ENCODE data around the gene TBX1. TPM values are rescaled to one million over a fixed set of nuclear protein-coding genes. Genes with fewer than 3 reads are reported as not detected.
A peak's percentile ranks its signal among the peaks of the same experiment; 100 is the strongest.

Gene TBX1
- total RNA-seq, 1 experiment from 2014 or later, result 3.9 TPM

- H3K9me2 ChIP-seq (ENCODE audit: insufficient read depth), result no peaks in the 10 kb centered on the region
- H3K4me3 ChIP-seq (replicated peaks in 1 of 2; ENCODE audit: low read depth in 1 of 2, low read length in 2 of 2), result no peak overlapping the region
- intact Hi-C loops (cut with micrococcal nuclease), result loop anchor here (5.0 to 10.0 kb wide), 2 partner anchors 34 to 422 kb away; partner anchors contain the start of gene CLTCL1
- CTCF ChIA-PET, result interaction anchor here (1.0 to 1.6 kb wide), 2 partner anchors 14 to 36 kb away, joined by 4 to 5 read pairs; no protein-coding TSS in a partner anchor
- no peak for DNase-seq (ENCODE audit: low read depth, low spot score)
- no peak overlapping the region for H3K27ac ChIP-seq (ENCODE audit: low read depth, low read length)
- no peak for ATAC-seq
- H3K9ac ChIP-seq (ENCODE audit: low read length), result no peak overlapping the region
- peaks cover 5 to 28% of the 10 kb centered on the region in 2 experiments; a peak in 3 of 4 replicates for H3K4me1 ChIP-seq (ENCODE audit: control insufficient read depth in 1 of 2, insufficient read depth in 2 of 2, low read length in 2 of 2)
- no peak for TF ChIP-seq EGR1 (IDR thresholded peaks at IDR 0.05; ENCODE audit: low read depth)
- TF ChIP-seq MAX (IDR thresholded peaks at IDR 0.05), result no peak
- TF ChIP-seq CBX3 (IDR thresholded peaks at IDR 0.05; ENCODE audit: low read depth), result no peak
- no peak for TF ChIP-seq SP1 (IDR thresholded peaks at IDR 0.05; ENCODE audit: low read depth)
- TF ChIP-seq CTCF (IDR thresholded peaks at IDR 0.05 in 2 of 3, conservative IDR thresholded peaks at IDR 0.05 in 1 of 3; ENCODE audit: borderline replicate concordance in 1 of 3, insufficient read depth in 1 of 3, low read depth in 2 of 3, low read length in 2 of 3), result no peak
- no peak for TF ChIP-seq CEBPB (IDR thresholded peaks at IDR 0.05; ENCODE audit: low read depth)
- no peaks in the 10 kb centered on the region for H3K27me3 ChIP-seq (ENCODE audit: insufficient read depth, low read length)
- no TSS peak for BruUV-seq (replicated peaks)
- no peak overlapping the region for H2AFZ ChIP-seq (ENCODE audit: low read depth, low read length, poor library complexity, severe bottlenecking)
- no peaks in the 10 kb centered on the region for H4K20me1 ChIP-seq (ENCODE audit: insufficient read depth)
- RAD21 ChIA-PET (ENCODE audit: low non-redundant PET in 1 of 2, low total read pairs in 2 of 2, uncharacterized antibody in 2 of 2, unreplicated experiment in 2 of 2), result no interaction called here
- no peaks in the 10 kb centered on the region for H3K79me2 ChIP-seq (ENCODE audit: insufficient read depth, low read length)
- POLR2A ChIA-PET, result no interaction called here
- no peaks in the 10 kb centered on the region for H3K9me3 ChIP-seq (ENCODE audit: control insufficient read depth in 1 of 2, insufficient read depth in 1 of 2, low read depth in 1 of 2, low read length in 2 of 2)
- no peaks in the 10 kb centered on the region for H3K36me3 ChIP-seq (ENCODE audit: control insufficient read depth in 1 of 2, insufficient read depth in 2 of 2, low read length in 2 of 2)
- H3K4me2 ChIP-seq (ENCODE audit: low read length), result no peak overlapping the region
Measured at GRCh38 chr22:19716829-19717105, 43.8 kb upstream of the TBX1 start.

GRCh38 chr22:19717181-19717580 lies 43.4 kb upstream of the TBX1 start:
- intact Hi-C loops (cut with micrococcal nuclease), result loop anchor here (5.0 to 10.0 kb wide), 2 partner anchors 35 to 422 kb away; partner anchors contain the start of gene CLTCL1
- no peak for TF ChIP-seq EZH2 (IDR thresholded peaks at IDR 0.05)

More at GRCh38 chr22:19717181-19717580, 43.4 kb upstream of the TBX1 start:
- no peak for ATAC-seq
- RAD21 ChIA-PET (ENCODE audit: low non-redundant PET in 1 of 2, low total read pairs in 2 of 2, uncharacterized antibody in 2 of 2, unreplicated experiment in 2 of 2), result no interaction called here
- Histone ChIP-seq H3K27me3 (ENCODE audit: insufficient read depth, low read length) (no peaks in the 10 kb centered on the region), H3K9ac (ENCODE audit: low read length) (no peak overlapping the region), H2AFZ (ENCODE audit: low read depth, low read length, poor library complexity, severe bottlenecking) (no peak overlapping the region), H3K36me3 (ENCODE audit: control insufficient read depth in 1 of 2, insufficient read depth in 2 of 2, low read length in 2 of 2) (no peaks in the 10 kb centered on the region), H3K4me1 (ENCODE audit: control insufficient read depth in 1 of 2, insufficient read depth in 2 of 2, low read length in 2 of 2) (peaks cover 5 to 28% of the 10 kb centered on the region in 2 experiments; a peak in 3 of 4 replicates), H4K20me1 (ENCODE audit: insufficient read depth) (no peaks in the 10 kb centered on the region), H3K4me2 (ENCODE audit: low read length) (peak overlapping the region; percentile 73; the same call in 1 of the 2 replicates), H3K9me2 (ENCODE audit: insufficient read depth) (no peaks in the 10 kb centered on the region), H3K27ac (ENCODE audit: low read depth, low read length) (no peak overlapping the region), H3K79me2 (ENCODE audit: insufficient read depth, low read length) (no peaks in the 10 kb centered on the region), H3K4me3 (replicated peaks in 1 of 2; ENCODE audit: low read depth in 1 of 2, low read length in 2 of 2) (no peak overlapping the region), H3K9me3 (ENCODE audit: control insufficient read depth in 1 of 2, insufficient read depth in 1 of 2, low read depth in 1 of 2, low read length in 2 of 2) (no peaks in the 10 kb centered on the region)
- CTCF ChIA-PET, result interaction anchor here (1.0 to 1.6 kb wide), 2 partner anchors 13 to 37 kb away, joined by 4 to 5 read pairs; no protein-coding TSS in a partner anchor
- no TSS peak for BruUV-seq (replicated peaks)
- POLR2A ChIA-PET, result no interaction called here
- DNase-seq (ENCODE audit: low read depth, low spot score), result no peak

Data from HCT116 (cell line).